ENCODE results near the gene LAMB3.

LAMB3 gene

DNA sequence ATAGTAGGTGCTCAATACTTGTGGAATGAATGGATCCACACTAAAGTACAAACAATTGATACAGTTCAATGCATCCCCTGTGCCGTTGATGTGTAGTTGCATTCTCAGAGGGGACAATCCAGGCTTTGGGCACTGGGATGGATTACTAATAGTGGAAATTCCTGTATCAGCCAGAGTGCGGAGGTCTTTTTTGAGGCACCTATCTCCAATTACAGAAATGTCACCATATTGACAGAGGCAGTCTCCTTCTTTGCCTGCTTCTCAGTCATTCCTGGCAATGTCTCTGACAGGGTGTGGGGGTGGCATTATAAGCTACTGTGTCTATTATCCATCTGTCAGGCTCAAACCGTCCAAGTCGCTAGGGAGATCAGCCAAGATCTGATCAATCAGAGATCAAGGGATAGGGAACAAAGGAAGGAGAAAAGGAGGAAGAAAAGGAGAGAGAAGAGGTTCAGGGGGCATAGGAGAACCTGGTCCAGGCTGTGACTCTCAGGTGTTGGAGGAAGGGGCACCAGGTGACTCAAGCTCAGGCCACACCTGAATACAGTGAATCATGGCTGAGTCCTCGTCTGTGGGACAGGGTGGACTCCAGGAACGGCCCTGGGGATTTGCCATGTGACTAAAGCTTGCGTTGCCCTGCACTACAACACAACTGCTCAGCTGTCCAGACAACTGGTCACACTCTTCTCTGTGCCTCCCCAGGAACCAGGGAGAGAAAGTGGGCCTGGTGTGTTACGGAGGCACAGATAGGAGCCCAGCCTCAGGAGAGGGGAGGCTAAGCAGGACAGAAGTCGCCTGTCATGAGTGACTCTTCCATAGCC lies 3.4 kb upstream of the LAMB3 start:
- no CpG with 5 or more reads among the region's 9 CpGs for WGBS (ENCODE audit: extremely low coverage, insufficient coverage, insufficient read length)
- Histone ChIP-seq H2BK12ac (ENCODE audit: low read length) (peak overlapping the region; percentile 11), H3K4me2 (ENCODE audit: low read length) (no peak overlapping the region)

DNA sequence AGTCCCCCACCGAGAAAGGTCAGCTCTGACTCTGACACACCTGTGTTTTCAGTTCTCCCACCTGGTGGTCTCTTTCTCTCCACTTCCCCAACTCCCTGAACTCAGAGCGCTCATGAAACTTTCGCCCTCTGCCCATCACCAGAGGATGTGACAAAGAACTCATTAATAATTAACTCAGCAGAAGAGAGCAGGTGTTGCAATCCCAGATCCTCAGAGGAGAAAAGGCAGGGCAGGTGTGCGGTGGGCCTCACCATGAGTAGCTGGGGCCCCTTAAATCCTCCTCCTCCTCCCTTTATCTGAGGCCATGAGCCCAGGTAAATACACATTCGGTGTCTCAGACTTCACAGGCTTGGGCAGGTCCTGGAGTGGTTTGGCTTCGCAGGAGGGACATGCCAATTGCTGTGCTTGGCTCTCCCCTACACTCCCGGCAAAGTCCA lies 1.7 kb upstream of the LAMB3 start:
- Histone ChIP-seq H4K12ac (ENCODE audit: low read depth, low read length) (no peak overlapping the region), H3K4me3 (ENCODE audit: low read depth, low read length) (no peak overlapping the region), H3K4me1 (ENCODE audit: control insufficient read depth in 1 of 2, insufficient read depth in 2 of 2, low read length in 2 of 2) (peaks cover 17 to 25% of the 10 kb centered on the region in 2 experiments), H4K91ac (ENCODE audit: low read depth, low read length) (peak overlapping the region; percentile 31), H3K9me3 (ENCODE audit: insufficient read depth, low read depth, low read length) (no peaks in the 10 kb centered on the region), H2BK120ac (ENCODE audit: insufficient read depth, low read length, poor library complexity) (peak overlapping the region; percentile 18), H3K27ac (ENCODE audit: low read depth, low read length) (no peak overlapping the region), H2BK12ac (ENCODE audit: low read length) (peak overlapping the region; percentile 76), H3K14ac (ENCODE audit: low read length) (no peak overlapping the region), H4K8ac (ENCODE audit: low read depth, low read length) (no peak overlapping the region), H2AFZ (ENCODE audit: insufficient read depth, low read length, poor library complexity) (no peak overlapping the region), H3K36me3 (ENCODE audit: control insufficient read depth in 1 of 2, insufficient read depth in 2 of 2, low read length in 2 of 2) (no peaks in the 10 kb centered on the region), H3K4me2 (ENCODE audit: low read length) (no peak overlapping the region), H3K9ac (ENCODE audit: low read length) (no peak overlapping the region), H3K79me1 (ENCODE audit: low read length) (peaks cover 6% of the 10 kb centered on the region), H3K79me2 (ENCODE audit: control insufficient read depth, insufficient read depth, low read length, poor library complexity) (no peaks in the 10 kb centered on the region), H3K27me3 (ENCODE audit: insufficient read depth, low read length) (no peaks in the 10 kb centered on the region), H2BK5ac (ENCODE audit: low read depth, low read length, poor library complexity) (no peak overlapping the region), H3K23ac (ENCODE audit: low read length) (no peak overlapping the region), H3K18ac (ENCODE audit: low read length) (no peak overlapping the region), H3K4ac (ENCODE audit: low read depth, low read length) (no peak overlapping the region), H2AK5ac (ENCODE audit: low read length) (peak overlapping the region; percentile 18)
- no peak for DNase-seq
- WGBS (ENCODE audit: extremely low coverage, insufficient coverage, insufficient read length) = no CpG with 5 or more reads among the region's 7 CpGs

More for the DNA sequence above, 3.4 kb upstream of the LAMB3 start:
- Histone ChIP-seq H2BK120ac (ENCODE audit: insufficient read depth, low read length, poor library complexity) (no peak overlapping the region), H4K12ac (ENCODE audit: low read depth, low read length) (no peak overlapping the region), H4K91ac (ENCODE audit: low read depth, low read length) (no peak overlapping the region), H3K4me3 (ENCODE audit: low read depth, low read length) (no peak overlapping the region), H2BK5ac (ENCODE audit: low read depth, low read length, poor library complexity) (no peak overlapping the region), H3K79me2 (ENCODE audit: control insufficient read depth, insufficient read depth, low read length, poor library complexity) (no peaks in the 10 kb centered on the region), H3K23ac (ENCODE audit: low read length) (no peak overlapping the region), H3K36me3 (ENCODE audit: control insufficient read depth in 1 of 2, insufficient read depth in 2 of 2, low read length in 2 of 2) (no peaks in the 10 kb centered on the region), H2AK5ac (ENCODE audit: low read length) (no peak overlapping the region), H2AFZ (ENCODE audit: insufficient read depth, low read length, poor library complexity) (no peak overlapping the region), H3K4me1 (ENCODE audit: control insufficient read depth in 1 of 2, insufficient read depth in 2 of 2, low read length in 2 of 2) (peaks cover 17 to 25% of the 10 kb centered on the region in 2 experiments), H3K27ac (ENCODE audit: low read depth, low read length) (no peak overlapping the region), H3K14ac (ENCODE audit: low read length) (peak overlapping the region; percentile 37), H4K8ac (ENCODE audit: low read depth, low read length) (no peak overlapping the region), H3K9me3 (ENCODE audit: insufficient read depth, low read depth, low read length) (no peaks in the 10 kb centered on the region), H3K79me1 (ENCODE audit: low read length) (peaks cover 6% of the 10 kb centered on the region), H3K18ac (ENCODE audit: low read length) (no peak overlapping the region), H3K27me3 (ENCODE audit: insufficient read depth, low read length) (no peaks in the 10 kb centered on the region), H3K4ac (ENCODE audit: low read depth, low read length) (no peak overlapping the region), H3K9ac (ENCODE audit: low read length) (no peak overlapping the region)
- DNase-seq = peak in 1 of 2 donors; percentile 57

DNA sequence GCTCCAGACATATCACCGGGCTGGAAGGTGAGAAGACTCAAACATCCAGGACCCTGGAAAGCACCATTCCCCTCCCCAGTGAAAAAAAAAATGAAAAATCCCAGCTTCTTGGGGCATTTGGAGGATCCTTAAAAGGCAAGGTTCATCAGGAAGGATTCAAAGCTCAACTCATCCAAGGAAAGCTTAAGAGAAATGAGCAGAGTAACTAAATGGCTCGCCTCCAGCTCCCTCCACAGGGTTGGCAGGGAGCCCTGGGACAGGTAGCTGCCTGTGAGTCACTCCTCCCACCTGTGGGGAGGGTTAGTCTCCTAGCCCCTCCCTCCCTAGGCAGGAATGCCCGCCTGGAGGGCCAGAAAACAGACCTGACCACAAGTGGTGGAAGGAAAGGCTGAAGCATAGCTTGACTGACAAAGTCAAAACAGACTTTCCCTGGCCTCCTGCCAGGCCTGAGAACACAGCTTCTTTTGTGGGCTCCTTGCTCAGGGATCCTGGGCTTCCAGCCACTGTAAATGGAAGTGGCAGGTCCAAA lies 712 bp upstream of the LAMB3 start:
- Histone ChIP-seq H2BK5ac (ENCODE audit: low read depth, low read length, poor library complexity) (peak overlapping the region; percentile 42), H3K4me1 (ENCODE audit: control insufficient read depth in 1 of 2, insufficient read depth in 2 of 2, low read length in 2 of 2) (peaks cover 19 to 25% of the 10 kb centered on the region in 2 experiments), H3K4ac (ENCODE audit: low read depth, low read length) (no peak overlapping the region), H2BK12ac (ENCODE audit: low read length) (peak overlapping the region; percentile 65), H2BK120ac (ENCODE audit: insufficient read depth, low read length, poor library complexity) (peak overlapping the region; percentile 15), H4K91ac (ENCODE audit: low read depth, low read length) (peak overlapping the region; percentile 72), H2AK5ac (ENCODE audit: low read length) (no peak overlapping the region), H3K27me3 (ENCODE audit: insufficient read depth, low read length) (no peaks in the 10 kb centered on the region), H3K4me3 (ENCODE audit: low read depth, low read length) (no peak overlapping the region), H4K12ac (ENCODE audit: low read depth, low read length) (no peak overlapping the region), H2AFZ (ENCODE audit: insufficient read depth, low read length, poor library complexity) (no peak overlapping the region), H3K79me2 (ENCODE audit: control insufficient read depth, insufficient read depth, low read length, poor library complexity) (no peaks in the 10 kb centered on the region), H3K9me3 (ENCODE audit: insufficient read depth, low read depth, low read length) (no peaks in the 10 kb centered on the region), H3K27ac (ENCODE audit: low read depth, low read length) (peak overlapping the region; percentile 73), H3K9ac (ENCODE audit: low read length) (no peak overlapping the region), H3K23ac (ENCODE audit: low read length) (no peak overlapping the region), H3K4me2 (ENCODE audit: low read length) (no peak overlapping the region), H3K14ac (ENCODE audit: low read length) (no peak overlapping the region), H3K18ac (ENCODE audit: low read length) (peak overlapping the region; percentile 59), H3K36me3 (ENCODE audit: control insufficient read depth in 1 of 2, insufficient read depth in 2 of 2, low read length in 2 of 2) (no peaks in the 10 kb centered on the region), H4K8ac (ENCODE audit: low read depth, low read length) (no peak overlapping the region), H3K79me1 (ENCODE audit: low read length) (peaks cover 6% of the 10 kb centered on the region)
- no CpG with 5 or more reads among the region's 3 CpGs for WGBS (ENCODE audit: extremely low coverage, insufficient coverage, insufficient read length)
- DNase-seq = peak; percentile 92 to 93

DNA sequence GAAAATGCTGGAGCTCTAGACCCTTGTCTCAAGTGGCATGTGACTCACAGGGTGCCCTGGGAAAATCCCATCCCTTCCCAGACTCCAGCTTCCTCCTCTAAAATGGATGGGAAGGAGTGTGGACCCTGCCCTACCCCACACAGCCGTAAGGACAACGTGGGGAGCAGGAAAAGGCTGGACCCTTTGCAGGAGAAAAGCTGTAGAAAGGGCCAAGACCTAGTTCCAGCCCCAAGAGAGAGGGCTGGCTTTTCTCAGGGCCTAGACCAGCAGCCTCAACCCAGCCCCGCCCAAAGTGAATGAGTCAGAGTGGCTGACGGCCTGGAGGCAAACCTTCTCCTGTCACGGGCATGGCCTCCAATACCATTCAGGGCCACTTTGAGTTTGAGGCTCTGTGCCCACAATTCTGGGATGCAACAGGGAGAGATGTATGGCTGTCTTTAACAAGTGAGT lies 1.1 kb downstream of the LAMB3 start:
- no peak overlapping the region for H3K23ac ChIP-seq (ENCODE audit: low read length)
- no peak overlapping the region for H3K4me3 ChIP-seq (ENCODE audit: low read depth, low read length)
- no peak overlapping the region for H4K91ac ChIP-seq (ENCODE audit: low read depth, low read length)
- H4K8ac ChIP-seq (ENCODE audit: low read depth, low read length) = no peak overlapping the region
- no peak overlapping the region for H4K12ac ChIP-seq (ENCODE audit: low read depth, low read length)
- H2BK120ac ChIP-seq (ENCODE audit: insufficient read depth, low read length, poor library complexity) = peak overlapping the region; percentile 28
- no peak overlapping the region for H2AK5ac ChIP-seq (ENCODE audit: low read length)
- H3K18ac ChIP-seq (ENCODE audit: low read length) = no peak overlapping the region
- H2BK12ac ChIP-seq (ENCODE audit: low read length) = peak overlapping the region; percentile 32
- no peak overlapping the region for H2AFZ ChIP-seq (ENCODE audit: insufficient read depth, low read length, poor library complexity)
- H3K27ac ChIP-seq (ENCODE audit: low read depth, low read length) = no peak overlapping the region
- H3K9me3 ChIP-seq (ENCODE audit: insufficient read depth, low read depth, low read length) = peaks cover 2% of the 10 kb centered on the region
- H3K4me1 ChIP-seq (ENCODE audit: control insufficient read depth in 1 of 2, insufficient read depth in 2 of 2, low read length in 2 of 2) = peaks cover 19 to 31% of the 10 kb centered on the region in 2 experiments
- H3K9ac ChIP-seq (ENCODE audit: low read length) = no peak overlapping the region
- no peak overlapping the region for H3K14ac ChIP-seq (ENCODE audit: low read length)
- no peaks in the 10 kb centered on the region for H3K36me3 ChIP-seq (ENCODE audit: control insufficient read depth in 1 of 2, insufficient read depth in 2 of 2, low read length in 2 of 2)
- H3K79me1 ChIP-seq (ENCODE audit: low read length) = peaks cover 6% of the 10 kb centered on the region
- no peak overlapping the region for H3K4me2 ChIP-seq (ENCODE audit: low read length)
- peak; percentile 86 to 92 for DNase-seq
- no peaks in the 10 kb centered on the region for H3K27me3 ChIP-seq (ENCODE audit: insufficient read depth, low read length)
- WGBS (ENCODE audit: extremely low coverage, insufficient coverage, insufficient read length) = no CpG with 5 or more reads among the region's 5 CpGs
- no peak overlapping the region for H2BK5ac ChIP-seq (ENCODE audit: low read depth, low read length, poor library complexity)
- no peak overlapping the region for H3K4ac ChIP-seq (ENCODE audit: low read depth, low read length)
- no peaks in the 10 kb centered on the region for H3K79me2 ChIP-seq (ENCODE audit: control insufficient read depth, insufficient read depth, low read length, poor library complexity)
